Stimulated activated CD4-positive, alpha-beta T cell treated with anti-CD3 and anti-CD28 coated beads, Interleukin-12 subunit alpha, Interleukin-12 subunit beta, amount 100 ng/mL, for 24 hours (primary cell): ENCODE measurements around the gene BCL11A.

Experiments
- DNase-seq, 2 experiments: peaks; one replicate each; pipeline ENCODE4 v3.0.0-alpha.2; 2020; ENCODE audit warnings: low read depth in 2 of 2

BCL11A gene

DNA sequence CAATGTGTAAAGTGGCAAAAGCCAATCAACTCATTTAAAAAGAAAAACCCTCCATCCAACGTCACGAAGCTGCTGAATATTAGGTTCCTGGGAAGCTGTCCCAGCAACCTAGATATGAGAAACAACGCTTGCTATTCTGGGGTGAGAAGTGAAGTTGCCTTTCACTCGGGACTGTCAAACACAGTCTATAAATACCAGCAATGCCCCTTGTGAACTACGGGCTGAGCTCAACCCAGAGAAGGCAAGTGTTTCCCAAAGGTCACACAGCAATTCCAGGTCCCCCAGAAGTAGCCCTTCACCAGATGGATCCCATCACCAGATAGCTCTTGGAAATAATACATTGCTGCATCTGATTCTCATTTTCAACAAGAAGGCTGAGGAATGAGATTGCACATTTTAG lies 67.9 kb downstream of the BCL11A start:
- DNase-seq = no peak

DNA sequence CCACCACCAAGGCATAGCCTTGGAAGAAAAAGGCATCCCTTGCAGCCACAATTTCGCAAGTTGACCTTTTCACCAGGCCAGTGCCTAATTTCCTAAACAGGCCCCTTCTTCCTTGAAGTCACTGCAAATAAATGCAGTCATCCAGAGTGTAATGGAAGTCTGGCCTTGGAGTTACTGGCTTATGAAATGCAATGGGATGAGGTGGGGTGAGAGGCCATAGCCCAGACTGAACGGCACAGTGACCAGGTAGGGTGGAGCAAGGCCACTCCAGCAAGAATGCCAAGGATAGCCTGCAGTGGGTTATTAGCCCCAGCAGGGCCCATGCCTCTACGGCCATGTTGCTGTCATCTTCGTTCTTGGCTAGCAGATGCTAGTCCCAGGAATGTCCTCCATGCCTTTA lies 68.4 kb downstream of the BCL11A start:
- DNase-seq = no peak

DNA sequence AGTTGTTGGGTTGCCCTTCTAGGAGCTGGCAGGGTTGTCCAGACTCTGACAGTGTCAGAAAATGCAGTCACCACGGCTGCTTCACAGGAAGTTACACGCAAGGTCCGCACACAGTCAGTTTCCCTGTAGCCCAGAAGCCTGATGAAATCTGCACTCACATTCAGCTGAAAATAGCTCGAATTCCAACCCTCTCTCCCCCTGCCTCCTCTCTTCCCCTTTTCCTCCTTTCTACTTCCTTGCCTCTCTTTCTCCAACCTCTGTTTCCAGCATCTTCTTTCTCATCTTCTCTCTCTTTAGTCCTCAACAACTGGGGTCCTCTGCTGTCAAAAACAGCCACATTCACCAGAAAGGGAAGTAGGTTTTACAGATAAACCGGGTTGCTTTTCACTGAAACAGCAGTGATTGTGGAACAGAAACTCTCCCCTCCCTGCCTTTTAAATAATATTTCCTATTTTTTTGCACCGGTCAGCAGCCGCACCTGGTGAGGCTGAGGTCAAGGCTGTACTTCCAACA lies 69.3 kb downstream of the BCL11A start:
- no peak for DNase-seq

DNA sequence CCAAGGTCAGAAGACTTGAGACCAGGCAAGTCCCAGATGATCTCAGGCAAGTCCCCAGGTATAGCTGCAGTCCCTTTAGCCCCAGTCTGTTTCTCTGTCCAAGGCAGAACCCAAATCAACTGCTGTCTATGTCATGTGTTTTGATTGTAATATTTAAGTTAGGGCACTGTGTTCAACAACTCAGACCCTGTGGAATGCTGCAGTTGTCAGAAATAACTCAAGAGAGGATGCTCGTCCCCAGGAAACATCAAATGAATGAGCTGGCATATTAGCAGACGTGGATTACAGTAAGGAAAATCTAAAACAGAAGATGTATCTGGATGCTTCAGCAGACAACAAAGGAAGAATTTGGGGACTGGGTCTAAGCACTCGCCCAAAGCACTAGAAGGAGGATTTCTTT lies 70.1 kb downstream of the BCL11A start:
- DNase-seq = no peak

DNA sequence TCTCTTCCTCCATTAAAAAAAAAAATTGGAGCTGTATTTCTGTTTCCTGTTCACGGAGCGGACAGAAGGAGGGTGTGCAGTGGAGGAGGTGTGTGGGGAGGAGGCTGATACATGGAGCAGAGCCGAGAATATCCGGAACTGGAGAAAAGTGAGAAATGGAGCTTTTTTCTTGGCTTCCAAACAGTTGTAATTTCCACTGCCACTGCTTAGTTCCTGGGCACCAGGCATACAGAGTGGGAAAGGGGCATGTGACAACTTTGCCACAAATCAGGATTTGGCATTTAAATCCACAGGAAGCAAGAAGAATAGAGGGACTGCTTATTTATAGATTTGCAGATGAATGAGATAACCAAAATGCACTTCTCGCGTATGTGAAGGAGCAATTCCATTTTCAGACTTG lies 71.2 kb downstream of the BCL11A start:
- DNase-seq = no peak

DNA sequence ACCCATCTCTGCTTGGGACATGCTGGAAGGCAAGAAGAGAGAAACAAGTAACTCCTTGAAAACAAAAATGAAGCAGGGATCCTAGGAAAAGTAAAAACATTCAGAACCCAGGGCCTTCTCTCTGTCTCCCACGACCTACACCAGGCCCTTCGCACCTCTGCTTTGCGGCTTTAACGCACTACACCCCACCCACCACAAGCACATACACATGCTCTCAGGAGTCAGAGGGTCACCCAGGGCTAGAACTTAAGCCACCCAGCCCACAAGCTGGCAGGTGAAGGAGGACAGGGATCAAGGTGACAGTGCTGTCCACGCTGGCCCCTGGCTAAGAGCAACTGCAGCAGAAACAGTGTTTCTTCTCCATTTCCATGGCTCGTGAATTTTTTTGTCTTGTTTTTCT lies 72.2 kb downstream of the BCL11A start:
- DNase-seq = no peak

DNA sequence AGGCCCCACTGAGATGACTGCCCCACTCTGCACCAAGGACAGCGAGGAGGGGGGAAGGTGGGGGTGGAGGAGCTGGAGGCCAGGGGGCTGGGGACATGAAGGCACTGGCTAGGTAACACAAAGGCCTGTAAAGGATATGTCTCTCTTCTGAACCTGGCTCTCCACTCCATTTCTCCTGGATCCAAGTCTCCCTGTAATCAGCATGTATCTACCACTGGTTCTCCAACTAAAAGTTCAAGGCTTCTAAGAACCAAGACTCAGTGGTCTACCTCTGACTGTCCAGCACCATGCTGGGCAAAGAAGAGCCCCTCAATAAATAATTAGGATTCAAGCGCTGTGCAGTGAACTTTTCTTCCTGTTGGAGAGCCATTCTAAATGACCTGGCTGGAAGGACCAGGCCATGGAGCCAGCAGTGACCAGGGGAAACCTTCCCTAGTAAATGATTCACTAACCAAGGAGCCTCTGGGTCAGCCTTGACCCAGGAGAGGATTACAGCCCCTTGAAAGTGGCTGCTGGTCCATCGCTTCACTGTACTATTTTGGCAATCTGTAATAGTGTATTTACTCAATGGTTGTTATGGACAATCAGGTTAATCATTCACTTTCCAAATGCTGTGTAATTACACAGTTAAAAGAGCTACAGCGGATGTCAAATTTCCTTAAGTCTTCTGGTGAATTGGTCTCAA lies 73.2 kb downstream of the BCL11A start:
- no peak for DNase-seq

DNA sequence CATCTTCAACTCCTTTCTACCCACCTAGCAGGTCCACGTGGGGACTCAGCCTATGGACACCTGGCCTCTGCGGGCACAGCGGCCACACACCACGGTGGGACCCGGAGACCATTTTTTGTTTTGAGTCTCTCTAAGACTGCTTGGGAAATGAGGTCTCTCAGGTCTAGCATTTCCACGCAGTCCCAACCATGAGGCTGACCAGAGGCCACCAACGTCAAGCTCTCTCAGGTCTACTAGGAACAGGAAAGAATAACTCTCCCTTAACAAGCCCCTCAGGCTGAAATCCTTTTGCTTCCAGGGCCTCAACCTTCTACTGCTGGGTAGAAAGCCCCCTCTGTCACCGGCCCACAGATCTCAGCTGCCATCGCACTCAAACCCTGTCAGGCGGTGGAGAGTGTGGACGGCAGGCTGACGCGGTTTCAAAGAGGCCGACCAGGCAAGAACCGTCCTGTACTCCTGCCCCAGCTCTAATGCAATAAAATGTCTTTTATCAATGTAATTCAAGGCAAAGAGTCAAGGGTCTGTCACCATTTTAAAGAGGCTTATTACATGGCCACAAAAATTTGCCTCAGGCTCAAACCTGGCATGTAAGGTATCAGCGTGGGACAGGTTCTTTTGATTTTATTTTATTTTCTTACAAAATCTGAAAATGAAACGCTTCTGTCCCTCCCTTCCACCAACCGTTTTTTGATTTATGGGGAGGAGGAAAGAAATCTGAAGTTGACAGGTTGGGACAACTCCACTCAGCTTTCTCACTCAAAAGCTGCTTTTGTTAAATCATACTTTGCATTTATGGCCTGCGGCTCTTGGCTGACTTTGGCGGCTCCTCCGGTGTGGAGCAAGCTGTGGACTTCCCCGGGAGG lies 74.0 kb downstream of the BCL11A start:
- no peak for DNase-seq

DNA sequence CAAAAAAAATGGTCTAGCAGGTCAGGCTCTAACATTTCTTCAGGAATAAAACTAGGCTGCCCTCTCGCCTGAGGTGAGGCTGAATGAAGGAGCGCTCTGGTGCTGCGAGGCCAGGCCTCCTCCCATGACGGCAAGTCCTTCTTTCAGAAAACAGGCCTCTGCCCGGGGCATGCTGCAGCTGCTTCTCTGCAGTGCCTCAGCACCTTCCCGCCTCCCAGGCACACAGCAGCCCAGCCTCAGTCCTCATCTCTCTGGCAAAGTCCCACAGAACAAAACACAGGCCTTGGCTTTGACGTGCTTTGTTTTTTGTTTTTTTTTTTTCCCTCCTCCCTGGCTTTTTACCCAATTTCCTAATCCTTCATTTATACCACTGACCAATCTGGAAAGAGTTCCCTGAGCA lies 74.8 kb downstream of the BCL11A start:
- no peak for DNase-seq

DNA sequence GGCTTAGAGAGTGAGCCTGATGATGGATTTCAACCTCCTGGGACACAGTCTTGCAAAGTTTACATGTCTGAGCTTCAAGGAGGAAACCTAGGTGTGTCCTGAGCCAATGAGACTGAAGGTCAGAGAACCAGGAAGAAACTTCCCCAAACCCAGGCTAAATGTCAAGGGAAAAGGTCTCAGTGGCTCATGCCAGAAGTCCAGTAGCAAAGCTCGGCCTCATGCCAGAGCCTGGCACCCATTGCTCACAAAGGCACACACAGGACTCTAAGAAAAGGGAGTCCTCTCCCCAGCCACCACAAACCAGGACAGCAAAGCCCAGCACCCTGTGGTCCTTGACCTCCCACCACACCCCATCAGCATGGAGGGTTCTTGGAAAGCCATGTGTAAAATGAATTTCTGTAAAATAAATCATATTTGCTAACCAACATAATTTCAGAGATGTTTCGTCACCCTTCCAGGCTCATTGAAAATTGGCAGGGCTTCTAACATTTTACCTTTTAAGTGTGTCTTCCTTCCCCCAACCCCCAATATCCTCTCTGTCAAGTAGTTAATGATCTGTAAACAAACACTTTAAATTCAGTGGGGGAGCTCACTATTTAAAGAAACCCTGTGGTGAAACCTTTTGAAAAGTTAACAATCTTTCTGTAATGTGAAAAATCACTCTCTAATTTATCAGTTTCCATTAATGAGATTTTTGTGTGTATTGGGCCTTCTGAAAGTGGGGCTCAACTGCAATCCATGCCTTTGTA lies 77.1 kb downstream of the BCL11A start:
- DNase-seq = no peak

DNA sequence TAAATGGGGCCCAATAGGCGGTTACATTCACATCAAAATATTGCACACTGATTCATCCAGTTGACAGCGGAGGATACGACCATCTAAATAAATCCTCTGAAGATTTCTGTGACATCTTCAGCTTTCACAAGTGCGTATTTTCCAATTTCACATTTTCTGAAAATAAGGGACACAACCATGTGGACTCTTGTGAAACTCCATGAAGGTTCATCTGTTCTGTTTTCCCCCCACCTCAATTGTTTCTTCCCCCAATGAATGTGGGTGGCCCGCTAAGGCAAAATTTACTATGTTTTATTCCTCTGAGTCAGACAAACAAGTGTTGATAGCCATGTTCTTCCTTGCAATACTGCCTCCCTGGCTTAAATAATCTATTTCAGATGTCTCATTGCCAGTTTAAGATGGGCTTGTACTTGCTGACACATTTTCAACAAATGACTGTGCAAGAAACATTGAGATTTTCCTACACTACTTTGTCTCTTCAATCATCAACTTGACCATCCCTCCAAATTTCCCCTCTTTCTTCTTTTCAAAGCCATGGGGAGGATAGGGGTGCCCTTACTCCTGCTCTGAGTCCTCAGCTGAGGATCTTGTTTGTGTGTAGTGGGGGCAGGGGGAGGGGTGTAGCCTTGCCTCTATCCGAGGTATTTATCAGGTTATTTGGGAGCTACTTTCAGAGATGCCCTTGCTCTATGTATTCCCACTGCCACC lies 78.2 kb downstream of the BCL11A start:
- no peak for DNase-seq

DNA sequence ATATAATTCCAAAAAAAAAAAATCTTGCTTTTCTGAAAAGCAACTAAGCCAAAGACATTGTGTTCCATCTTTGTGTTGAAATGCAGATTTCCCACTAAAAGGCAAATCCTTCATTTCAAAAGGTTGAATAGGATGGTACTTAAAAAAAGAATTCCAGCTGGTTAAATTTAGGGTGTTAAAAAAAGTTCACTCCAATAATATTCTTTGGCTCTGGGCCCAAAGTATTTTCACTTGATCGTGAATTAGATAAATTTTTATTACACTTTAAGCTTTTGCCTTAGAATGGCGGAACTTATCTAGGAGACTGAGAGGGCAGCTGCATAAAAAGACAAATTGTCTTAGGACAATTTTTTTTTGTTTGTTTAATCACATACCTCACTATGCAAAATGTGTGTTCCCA lies 79.2 kb downstream of the BCL11A start:
- DNase-seq = no peak

DNA sequence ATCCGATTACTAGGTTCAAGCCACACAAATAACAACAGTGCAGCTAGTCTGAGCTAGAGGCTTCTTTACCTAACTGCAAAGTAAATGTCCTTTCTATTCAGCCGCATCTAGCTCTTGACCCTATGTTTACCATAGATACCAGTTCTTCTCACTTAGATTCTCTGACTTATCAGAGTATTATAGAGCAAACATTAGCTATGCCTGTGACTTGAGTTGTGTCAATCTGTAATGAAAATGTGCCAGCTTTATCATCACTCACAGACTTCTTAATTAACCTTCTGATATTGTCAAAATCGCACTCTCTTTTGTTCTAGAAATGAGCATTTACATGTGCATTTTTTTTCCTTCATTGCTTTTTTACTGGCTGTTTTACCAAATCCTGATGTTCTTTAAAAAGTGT lies 79.9 kb downstream of the BCL11A start:
- no peak for DNase-seq

DNA sequence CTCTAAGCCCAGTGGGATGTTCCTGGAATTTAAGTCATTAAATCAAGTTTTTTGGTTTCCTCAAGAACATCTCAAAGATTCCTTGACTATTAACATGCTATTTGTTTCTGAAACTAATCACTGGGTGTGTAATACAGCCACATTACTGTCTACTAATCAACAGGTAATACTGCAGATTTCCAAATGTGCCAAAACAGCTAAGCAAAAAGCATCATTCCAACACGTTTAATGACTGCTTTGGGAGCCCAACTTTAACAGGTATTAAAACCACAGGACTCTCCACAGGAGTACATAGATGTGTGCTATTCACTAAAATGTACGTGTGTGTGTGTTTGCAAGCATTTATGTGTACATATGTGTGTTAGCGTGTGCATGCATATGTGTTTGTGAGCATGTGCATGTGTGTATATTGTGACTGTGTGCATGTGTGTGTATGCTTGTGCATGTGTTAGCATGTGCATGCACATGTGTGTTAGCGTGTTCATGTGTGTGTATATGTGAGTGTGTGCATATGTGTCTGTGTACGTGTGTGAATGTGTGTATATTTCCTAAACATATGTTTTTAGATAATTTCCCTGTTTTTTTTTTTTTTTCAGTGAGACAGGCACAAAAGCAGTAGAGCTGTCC lies 80.7 kb downstream of the BCL11A start:
- no peak for DNase-seq

DNA sequence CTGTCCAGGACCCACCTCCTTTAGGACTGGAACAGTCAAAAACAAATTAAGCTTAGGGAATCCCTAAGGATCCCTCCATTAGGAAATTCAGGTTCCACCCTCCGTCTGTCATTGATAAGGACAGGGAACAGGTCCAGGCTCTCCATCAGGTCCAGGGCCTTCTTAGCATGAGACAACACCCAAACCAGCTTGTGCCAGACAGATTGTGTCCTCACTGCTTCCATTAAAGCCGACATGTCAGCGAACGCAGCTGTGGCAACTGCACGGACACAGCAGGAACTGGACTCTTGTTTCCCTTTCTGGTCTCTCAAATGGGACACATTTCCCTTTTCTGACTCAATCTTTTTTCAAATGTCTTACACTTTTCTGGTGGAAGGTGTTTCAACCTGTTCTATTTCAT lies 81.4 kb downstream of the BCL11A start:
- DNase-seq = no peak

DNA sequence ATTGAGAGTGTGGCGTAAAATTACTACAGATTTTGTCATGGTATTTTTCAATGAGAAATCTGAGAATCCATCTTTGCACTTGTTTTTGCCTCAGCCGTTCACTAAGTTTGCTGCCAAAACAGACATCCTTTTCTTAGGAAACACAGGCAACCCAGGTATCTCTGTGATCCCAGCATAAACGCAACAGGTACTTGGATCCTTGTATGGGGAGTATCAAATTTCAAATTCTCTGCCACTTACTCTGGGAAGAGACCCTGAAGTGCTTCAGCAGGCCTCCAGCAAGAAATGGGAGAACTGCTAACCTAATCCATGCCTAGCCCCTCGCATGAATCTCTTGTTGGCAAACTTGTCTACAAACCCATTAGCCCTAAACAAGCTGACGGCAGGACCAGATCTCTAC lies 83.1 kb downstream of the BCL11A start:
- DNase-seq = no peak

DNA sequence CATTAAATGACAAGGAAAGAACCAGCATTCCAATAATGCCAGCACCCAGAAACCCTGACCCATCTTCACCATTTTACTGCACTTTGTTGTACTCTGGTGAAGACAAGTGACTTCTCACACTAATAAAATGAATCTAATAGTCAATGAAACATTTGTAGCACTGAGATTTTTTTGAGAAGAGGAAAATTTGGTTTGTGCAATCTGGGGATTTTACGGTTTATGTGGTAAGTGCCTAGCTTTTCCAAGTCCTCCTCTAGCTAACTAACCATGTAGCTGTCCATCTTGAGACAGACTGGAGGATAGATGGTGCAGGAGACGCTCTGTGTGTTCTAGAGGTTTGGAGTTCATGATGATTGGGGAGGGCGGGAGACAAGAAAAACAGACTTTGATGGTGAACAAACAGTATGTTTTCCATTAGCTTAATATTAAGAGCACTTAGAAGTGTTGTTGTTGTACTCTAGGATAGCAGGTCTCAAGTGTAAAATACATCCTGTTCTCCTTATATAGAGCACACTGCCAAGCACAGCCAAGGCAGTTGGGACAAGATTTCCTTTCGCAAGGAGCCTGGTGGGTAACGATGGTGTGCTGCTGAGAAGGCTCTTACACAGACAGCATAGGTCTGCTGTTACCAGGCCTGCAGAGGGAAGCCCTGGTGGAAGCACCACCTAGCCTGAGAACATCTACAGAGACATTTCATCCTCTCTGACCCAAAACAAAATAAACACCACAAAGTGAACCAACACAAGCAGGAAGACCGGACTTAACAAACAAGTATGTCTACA lies 83.7 kb downstream of the BCL11A start:
- no peak for DNase-seq

DNA sequence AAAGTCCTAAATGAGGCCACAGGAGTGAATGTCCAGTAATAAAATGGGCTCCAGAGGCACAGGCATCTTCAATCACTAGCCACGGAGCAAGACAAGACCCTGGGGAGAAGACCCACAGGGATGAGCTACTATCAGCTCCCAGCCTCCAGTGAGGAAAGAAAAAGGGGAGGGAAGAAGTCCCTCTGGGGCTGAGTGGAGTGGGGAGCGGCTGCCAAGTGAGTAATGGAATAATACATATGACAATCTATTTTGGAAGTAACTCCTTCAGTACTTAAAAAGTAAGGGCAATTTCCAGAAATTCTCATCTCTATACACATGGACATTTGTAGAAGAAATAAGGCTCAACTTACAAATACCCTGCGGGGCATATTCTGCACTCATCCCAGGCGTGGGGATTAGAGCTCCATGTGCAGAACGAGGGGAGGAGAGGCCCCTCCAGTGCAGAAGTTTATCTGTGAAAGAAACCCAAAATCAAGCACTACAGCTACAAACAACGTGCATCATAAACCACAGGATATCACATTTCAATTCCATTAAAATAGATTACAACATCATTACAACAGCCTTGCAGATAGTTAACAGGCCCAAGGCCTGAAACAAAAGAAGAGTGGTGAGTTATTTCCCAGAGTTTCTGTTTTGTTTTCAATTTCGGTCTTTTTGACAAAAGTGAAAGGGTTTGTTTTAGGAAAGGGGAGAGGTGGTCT lies 84.9 kb downstream of the BCL11A start:
- no peak for DNase-seq

DNA sequence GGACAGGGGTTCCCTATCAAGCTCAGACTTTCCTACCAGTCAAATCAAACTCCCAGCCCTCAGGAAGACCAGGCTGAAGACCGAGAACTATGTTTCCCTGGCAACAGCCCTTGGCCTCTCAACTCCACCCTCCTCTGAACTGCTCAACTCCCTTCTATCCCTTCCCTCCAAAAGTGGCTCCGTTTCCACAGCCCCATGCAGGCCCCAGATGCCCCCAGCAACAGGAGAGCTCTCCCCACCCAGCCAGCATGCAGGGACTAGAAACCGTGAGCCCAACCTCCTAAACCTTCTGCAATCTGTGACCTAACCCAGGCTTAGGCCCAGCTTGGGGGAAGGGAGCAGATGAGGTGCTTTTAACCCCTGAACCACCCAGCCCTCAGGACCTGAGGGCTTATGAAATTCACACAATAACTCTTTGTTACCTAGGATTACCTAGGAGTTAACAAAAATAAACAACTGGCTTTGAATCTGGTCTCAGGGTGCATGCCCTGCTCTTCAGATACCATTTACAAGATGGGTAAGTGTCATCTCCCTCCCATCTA lies 87.2 kb downstream of the BCL11A start:
- DNase-seq = no peak

DNA sequence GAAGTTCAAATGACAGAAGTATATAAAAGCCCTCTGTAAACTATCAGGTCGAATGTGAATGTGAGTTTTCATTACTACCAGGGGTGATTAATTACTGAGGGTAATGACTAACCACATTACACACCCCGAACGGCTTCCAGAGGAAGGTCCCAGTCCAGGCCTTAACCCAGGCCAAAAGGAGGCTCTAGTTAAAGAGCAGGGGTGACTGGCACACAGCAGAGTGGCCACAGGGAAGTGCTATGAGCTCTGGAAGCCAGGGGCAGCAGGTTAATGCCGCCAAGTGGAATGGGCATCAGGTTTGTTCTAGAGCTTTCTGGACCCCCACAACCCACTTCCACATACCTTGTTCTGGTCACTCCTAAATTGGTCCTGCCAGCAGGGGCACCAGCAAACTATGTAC lies 87.7 kb downstream of the BCL11A start:
- DNase-seq = no peak
